T-cell (primary cell): ENCODE data around the gene ZYX. TPM values are rescaled to one million over a fixed set of nuclear protein-coding genes. Genes with fewer than 3 reads are reported as not detected.

Experiments
- ATAC-seq, 4 experiments: fragments of 200-7000 bp in 3 of 4; fragments of 150-1000 bp in 1 of 4; cut with Tn5 transposase; replicated peaks in 1 of 4; 1 replicate in 3 of 4; 2 replicates in 1 of 4; pipeline ENCODE4 v1.10.0; 2021; ENCODE audit warnings: moderate library complexity in 3 of 4, mild to moderate bottlenecking in 2 of 4, moderate number of reproducible peaks in 1 of 4
- CTCF ChIA-PET, 2 donors: fragments of 300-600 bp; sonication (Branson Sonifier 250); formaldehyde crosslinking; loops; one replicate each; lab custom pipeline; 2022; ENCODE audit warnings: antibody characterized with exemption in 2 of 2; lab: Charles Lee
- POLR2A ChIA-PET, 2 donors: fragments of 300-600 bp; sonication (Branson Sonifier 250); formaldehyde crosslinking; loops; one replicate each; lab custom pipeline; 2022; ENCODE audit warnings: antibody characterized with exemption in 2 of 2; lab: Charles Lee
- DNase-seq, 35 experiments: peaks; one replicate each; pipeline versions ENCODE4 v3.0.0 to v3.0.0-alpha.2; 2013 to 2023
- H3K27ac ChIP-seq: one replicate; pipeline ENCODE4 v1.5.1; 2013; ENCODE audit warnings: low read length
- H3K27me3 ChIP-seq, 2 experiments: replicated peaks in 1 of 2; 1 replicate in 1 of 2; 2 replicates in 1 of 2; pipeline versions ENCODE4 v1.6.1 to v1.7.0; 2013; ENCODE audit warnings: low read length in 1 of 2, mixed read lengths in 1 of 2; ENCODE audit not compliant: control insufficient read depth in 2 of 2, insufficient read depth in 2 of 2; ENCODE audit errors: extremely low read depth in 1 of 2
- H3K36me3 ChIP-seq, 2 donors: 1 replicate in 1 of 2; 2 replicates in 1 of 2; pipeline versions ENCODE4 v1.6.1 to v1.7.0; 2013; ENCODE audit warnings: low read length in 1 of 2; ENCODE audit not compliant: control insufficient read depth in 2 of 2, insufficient read depth in 1 of 2; ENCODE audit errors: extremely low read depth in 1 of 2
- H3K4me1 ChIP-seq, 2 experiments: 1 replicate in 1 of 2; 2 replicates in 1 of 2; pipeline versions ENCODE4 v1.6.1 to v1.7.0; 2013; ENCODE audit warnings: low read length in 2 of 2, mixed read lengths in 1 of 2; ENCODE audit not compliant: insufficient read depth in 2 of 2, control insufficient read depth in 1 of 2; ENCODE audit errors: extremely low read depth in 1 of 2
- H3K4me3 ChIP-seq, 2 donors: 1 replicate in 1 of 2; 2 replicates in 1 of 2; pipeline versions ENCODE4 v1.5.1 to v1.7.0; 2013; ENCODE audit warnings: mild to moderate bottlenecking in 2 of 2, low read length in 1 of 2, moderate library complexity in 1 of 2; ENCODE audit not compliant: control insufficient read depth in 1 of 2; ENCODE audit errors: extremely low read depth in 1 of 2
- H3K9me3 ChIP-seq: 2 replicates; pipeline ENCODE4 v1.7.0; 2013
- H3K27ac Mint-ChIP-seq, 2 donors: one replicate each; pipeline ENCODE4 v1.8.0; 2020 to 2021; ENCODE audit warnings: mild to moderate bottlenecking in 2 of 2, mixed read lengths in 2 of 2
- H3K27me3 Mint-ChIP-seq, 2 donors: one replicate each; pipeline ENCODE4 v1.8.0; 2021 to 2022; ENCODE audit warnings: mixed read lengths in 2 of 2
- H3K36me3 Mint-ChIP-seq: one replicate; pipeline ENCODE4 v1.8.0; 2021; ENCODE audit warnings: mixed read lengths
- H3K4me1 Mint-ChIP-seq, 3 donors: one replicate each; pipeline ENCODE4 v1.8.0; 2020 to 2022; ENCODE audit warnings: mixed read lengths in 3 of 3, mild to moderate bottlenecking in 1 of 3
- H3K4me3 Mint-ChIP-seq, 3 donors: one replicate each; pipeline ENCODE4 v1.8.0; 2020 to 2022; ENCODE audit warnings: mild to moderate bottlenecking in 3 of 3, mixed read lengths in 3 of 3, moderate library complexity in 3 of 3
- H3K9me3 Mint-ChIP-seq, 3 donors: one replicate each; pipeline ENCODE4 v1.8.0; 2020 to 2022; ENCODE audit warnings: mixed read lengths in 3 of 3
- WGBS: methylation state at CpG from one replicate; pipeline ENCODE4 v1.1.5; 2013; ENCODE audit warnings: missing lambda C conversion rate; ENCODE audit not compliant: insufficient coverage; 5-methylcytosine and 5-hydroxymethylcytosine counted together
- total RNA-seq, 35 experiments: library from RNA in 6 of 35; stranded (reverse) in 6 of 35; fragments of 120-200 nt in 1 of 35; gene quantifications; one replicate each; pipeline versions ENCODE4 v1.2.1 to v1.2.4 and lab custom pipeline; 2013 to 2026

ZYX gene
- total RNA-seq, 5 donors from 2014 or later (not counting 1 experiment from before 2014, with no cell fraction given) = 107 to 186 (median 159) TPM

GRCh38 chr7:143375298-143376034 lies 5.7 kb upstream of the ZYX start:
- ATAC-seq (peak; percentile 54 to 75 (median 72)), DNase-seq (peak in 31 of 35 experiments; percentile 16 to 70 (median 40))
- H3K27me3 ChIP-seq = no peaks in the 10 kb centered on the region
- ChIA-PET CTCF (interaction anchor here (0.5 to 1.9 kb wide), 13 partner anchors 9 to 592 kb away, joined by 3 to 6 read pairs (median 3); partner anchors contain the start of gene EPHA1 (in 1 of the 2)), POLR2A (interaction anchor here in 1 of 2 donors (1.0 to 1.4 kb wide), 2 partner anchors 9 to 590 kb away, joined by 3 to 4 read pairs; no protein-coding TSS in a partner anchor)
- Mint-ChIP-seq H3K9me3 (no peaks in the 10 kb centered on the region), H3K4me3 (peak overlapping the region; percentile 2 to 52 (median 21)), H3K27me3 (no peaks in the 10 kb centered on the region), H3K4me1 (peaks cover 78 to 87% (median 79%) of the 10 kb centered on the region in 3 donors), H3K27ac (peak overlapping the region; percentile 93), H3K36me3 (no peaks in the 10 kb centered on the region)
- no peak overlapping the region for H3K4me3 ChIP-seq
- H3K27ac ChIP-seq = peak overlapping the region; percentile 88
- H3K9me3 ChIP-seq = no peaks in the 10 kb centered on the region
- 29% methylated on average over 5 of the region's 7 CpGs for WGBS
- H3K36me3 ChIP-seq = no peaks in the 10 kb centered on the region
- H3K4me1 ChIP-seq = peaks cover 21 to 74% of the 10 kb centered on the region in 2 experiments

GRCh38 chr7:143376396-143376795 lies 4.7 kb upstream of the ZYX start:
- CTCF ChIA-PET = interaction anchor here in 1 of 2 donors (1.1 kb wide), 1 partner anchor 32 kb away, joined by 3 read pairs; the partner anchor contains the start of gene EPHA1
- Histone ChIP-seq H3K4me3 (no peak overlapping the region), H3K27me3 (no peaks in the 10 kb centered on the region), H3K4me1 (peaks cover 21 to 71% of the 10 kb centered on the region in 2 experiments), H3K36me3 (no peaks in the 10 kb centered on the region), H3K9me3 (no peaks in the 10 kb centered on the region), H3K27ac (peak overlapping the region; percentile 88)
- no peaks in the 10 kb centered on the region for H3K27me3 Mint-ChIP-seq
- POLR2A ChIA-PET = interaction anchor here in 1 of 2 donors (0.5 kb wide), 1 partner anchor 55 kb away, joined by 3 read pairs; no protein-coding TSS in a partner anchor
- peaks cover 75 to 80% (median 76%) of the 10 kb centered on the region in 3 donors for H3K4me1 Mint-ChIP-seq
- peak overlapping the region in 1 of 3 donors; percentile 52 for H3K4me3 Mint-ChIP-seq
- no peaks in the 10 kb centered on the region for H3K9me3 Mint-ChIP-seq
- H3K27ac Mint-ChIP-seq = peak overlapping the region; percentile 93
- WGBS = 73% methylated on average over 3 of the region's 5 CpGs
- no peaks in the 10 kb centered on the region for H3K36me3 Mint-ChIP-seq
- no peak for ATAC-seq
- DNase-seq = no peak

GRCh38 chr7:143379611-143380259 lies 1.4 kb upstream of the ZYX start:
- H3K27ac ChIP-seq = peak overlapping the region; percentile 97
- H3K4me1 Mint-ChIP-seq = peaks cover 49 to 50% (median 49%) of the 10 kb centered on the region in 3 donors
- peaks cover 0 to 5% of the 10 kb centered on the region in 2 donors for H3K36me3 ChIP-seq
- H3K36me3 Mint-ChIP-seq = no peaks in the 10 kb centered on the region
- no peaks in the 10 kb centered on the region for H3K27me3 ChIP-seq
- 5% methylated on average over 10 of the region's 15 CpGs for WGBS
- peaks cover 18 to 84% of the 10 kb centered on the region in 2 experiments for H3K4me1 ChIP-seq
- peak overlapping the region; percentile 82 to 100 for H3K4me3 ChIP-seq
- no peaks in the 10 kb centered on the region for H3K27me3 Mint-ChIP-seq
- H3K27ac Mint-ChIP-seq = peak overlapping the region; percentile 96 to 97
- no peak for ATAC-seq
- peak overlapping the region in 2 of 3 donors; percentile 89 to 92 for H3K4me3 Mint-ChIP-seq
- CTCF ChIA-PET = interaction anchor here (0.5 to 2.7 kb wide), 30 partner anchors 10 to 1062 kb away, joined by 3 to 19 read pairs (median 4); partner anchors contain the start of genes CASP2 (in 1 of the 2) and TCAF1 (in 1 of the 2)
- no peaks in the 10 kb centered on the region for H3K9me3 Mint-ChIP-seq
- no peaks in the 10 kb centered on the region for H3K9me3 ChIP-seq
- peak in 2 of 35 experiments; percentile 28 to 40 for DNase-seq
- POLR2A ChIA-PET = interaction anchor here in 1 of 2 donors (1.0 kb wide), 1 partner anchor 27 kb away, joined by 4 read pairs; no protein-coding TSS in a partner anchor

- H3K27me3 ChIP-seq = no peaks in the 10 kb centered on the region
- peaks cover 44 to 45% (median 44%) of the 10 kb centered on the region in 3 donors for H3K4me1 Mint-ChIP-seq
- under 1% methylated on average over 29 of the region's 35 CpGs for WGBS
- peaks cover 0 to 5% of the 10 kb centered on the region in 2 donors for H3K36me3 ChIP-seq
- H3K27ac ChIP-seq = peak overlapping the region; percentile 97
- CTCF ChIA-PET = interaction anchor here (0.5 to 2.7 kb wide), 34 partner anchors 10 to 1062 kb away, joined by 3 to 19 read pairs (median 4); partner anchors contain the start of genes CASP2 (in 1 of the 2) and TCAF1 (in 1 of the 2)
- peak; percentile 53 to 64 (median 54) for ATAC-seq
- peaks cover 17 to 84% of the 10 kb centered on the region in 2 experiments for H3K4me1 ChIP-seq
- H3K4me3 Mint-ChIP-seq = peak overlapping the region in 2 of 3 donors; percentile 89 to 92
- H3K36me3 Mint-ChIP-seq = no peaks in the 10 kb centered on the region
- no peaks in the 10 kb centered on the region for H3K9me3 ChIP-seq
- H3K27me3 Mint-ChIP-seq = no peaks in the 10 kb centered on the region
- POLR2A ChIA-PET = interaction anchor here in 1 of 2 donors (1.0 kb wide), 1 partner anchor 27 kb away, joined by 4 read pairs; no protein-coding TSS in a partner anchor
- no peaks in the 10 kb centered on the region for H3K9me3 Mint-ChIP-seq
- peak; percentile 65 to 93 (median 83) for DNase-seq
- H3K4me3 ChIP-seq = peak overlapping the region; percentile 82 to 100
- H3K27ac Mint-ChIP-seq = peak overlapping the region; percentile 96 to 97
These were observed 892 bp upstream of the ZYX start for GRCh38 chr7:143380260-143380645.

GRCh38 chr7:143381427-143382125 lies 431 bp downstream of the ZYX start:
- peak in 3 of 35 experiments; percentile 20 to 42 (median 42) for DNase-seq
- H3K27me3 ChIP-seq = no peaks in the 10 kb centered on the region
- Mint-ChIP-seq H3K27ac (peak overlapping the region in 1 of 2 donors; percentile 82), H3K27me3 (no peaks in the 10 kb centered on the region), H3K9me3 (no peaks in the 10 kb centered on the region), H3K36me3 (no peaks in the 10 kb centered on the region), H3K4me3 (peak overlapping the region in 2 of 3 donors; percentile 73 to 77), H3K4me1 (peaks cover 31 to 32% (median 31%) of the 10 kb centered on the region in 3 donors)
- peak; percentile 1 to 6 (median 2) for ATAC-seq
- peak overlapping the region; percentile 52 to 100 for H3K4me3 ChIP-seq
- CTCF ChIA-PET = interaction anchor here in 1 of 2 donors (0.6 to 2.7 kb wide), 2 partner anchors 33 to 134 kb away, joined by 8 to 9 read pairs; no protein-coding TSS in a partner anchor
- peaks cover 0 to 5% of the 10 kb centered on the region in 2 donors for H3K36me3 ChIP-seq
- POLR2A ChIA-PET = interaction anchor here (0.5 to 0.6 kb wide), 2 partner anchors 49 to 597 kb away, joined by 3 read pairs; no protein-coding TSS in a partner anchor
- peaks cover 18 to 84% of the 10 kb centered on the region in 2 experiments for H3K4me1 ChIP-seq
- 1% methylated on average over 54 of the region's 64 CpGs for WGBS
- no peaks in the 10 kb centered on the region for H3K9me3 ChIP-seq
- peak overlapping the region; percentile 81 for H3K27ac ChIP-seq
